ENCODE data around the gene FIGN. TPM values are rescaled to one million over a fixed set of nuclear protein-coding genes. Genes with fewer than 3 reads are reported as not detected.

The FIGN gene
- total and polyA plus RNA-seq, 12 donors = 2.1 to 17.0 (median 11.9) TPM

GRCh38 chr2:163630836-163631235 is 105.0 kb downstream of the FIGN start:
- Histone ChIP-seq H3K4me1 (peaks cover 0 to 11% (median 0%) of the 10 kb centered on the region in 9 donors), H3K36me3 (no peaks in the 10 kb centered on the region), H3K4me3 (no peak overlapping the region), H3K27me3 (no peaks in the 10 kb centered on the region), H3K9me3 (no peaks in the 10 kb centered on the region), H3K27ac (no peak overlapping the region)
- ATAC-seq (no peak), DNase-seq (no peak)
- 83 to 84% methylated on average over 5 of the region's 5 CpGs for WGBS, 2 donors
- intact Hi-C loops (cut with DNase I) = no loop called here
- TF ChIP-seq CTCF (IDR thresholded peaks at IDR 0.05) = no peak

GRCh38 chr2:163626639-163627109 is 109.1 kb downstream of the FIGN start:
- no peak for TF ChIP-seq CTCF (IDR thresholded peaks at IDR 0.05)
- ATAC-seq (peak in 7 of 8 donors; percentile 8 to 83 (median 63)), DNase-seq (peak in 1 of 2 donors; percentile 9)
- H3K9me3 ChIP-seq = no peaks in the 10 kb centered on the region
- no peak overlapping the region for H3K4me3 ChIP-seq
- intact Hi-C loops (cut with DNase I) = no loop called here
- H3K27ac ChIP-seq = peak overlapping the region in 7 of 10 donors; percentile 15 to 52 (median 35)
- H3K27me3 ChIP-seq = no peaks in the 10 kb centered on the region
- H3K4me1 ChIP-seq = peaks cover 0 to 26% (median 4%) of the 10 kb centered on the region in 9 donors
- no peaks in the 10 kb centered on the region for H3K36me3 ChIP-seq
- 35 to 53% methylated on average over 7 of the region's 7 CpGs for WGBS, 2 donors

GRCh38 chr2:163626208-163626607 is 109.6 kb downstream of the FIGN start:
- no peak for TF ChIP-seq CTCF (IDR thresholded peaks at IDR 0.05)
- DNase-seq (no peak), ATAC-seq (no peak)
- Histone ChIP-seq H3K36me3 (no peaks in the 10 kb centered on the region), H3K4me3 (no peak overlapping the region), H3K27ac (peak overlapping the region in 2 of 10 donors; percentile 35 to 52), H3K9me3 (no peaks in the 10 kb centered on the region), H3K27me3 (no peaks in the 10 kb centered on the region), H3K4me1 (peaks cover 0 to 26% (median 4%) of the 10 kb centered on the region in 9 donors)
- WGBS, 2 donors = 91 to 98% methylated on average over 1 of the region's 1 CpG
- intact Hi-C loops (cut with DNase I) = no loop called here

DNA sequence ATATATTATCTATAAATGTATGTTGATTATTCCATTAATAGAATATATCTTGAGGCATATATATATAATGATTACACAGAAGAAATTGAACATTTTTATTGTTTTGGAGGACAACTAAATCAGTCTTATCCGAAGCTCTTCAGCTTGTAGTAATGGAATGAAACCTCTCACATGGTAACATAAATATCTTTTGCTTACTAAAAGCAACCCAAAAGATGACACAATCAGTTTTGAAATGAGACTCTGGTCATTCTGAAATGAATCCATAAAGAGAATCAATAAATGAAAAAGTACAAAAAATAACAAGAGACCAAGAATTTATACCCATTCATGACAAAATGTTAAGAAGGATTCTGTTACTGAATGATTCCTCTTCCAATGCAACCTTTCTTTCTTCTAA is 110.2 kb downstream of the FIGN start:
- no peak for ATAC-seq
- no peak for DNase-seq
- no peak for TF ChIP-seq CTCF (IDR thresholded peaks at IDR 0.05)
- no peaks in the 10 kb centered on the region for H3K9me3 ChIP-seq
- no peak overlapping the region for H3K27ac ChIP-seq
- H3K36me3 ChIP-seq = no peaks in the 10 kb centered on the region
- peaks cover 0 to 26% (median 4%) of the 10 kb centered on the region in 9 donors for H3K4me1 ChIP-seq
- no peaks in the 10 kb centered on the region for H3K27me3 ChIP-seq
- 64 to 69% methylated on average over 1 of the region's 1 CpG for WGBS, 2 donors
- H3K4me3 ChIP-seq = no peak overlapping the region
- intact Hi-C loops (cut with DNase I) = no loop called here

All from heart right ventricle (tissue), 16 donors.